Esophagus muscularis mucosa (tissue), 4 donors: ENCODE results near the gene ECM2.

Experiments
- CTCF ChIP-seq, 3 experiments: fragments of 200-600 bp in 2 of 3; fragments of 450-650 bp in 1 of 3; sonication (generic) in 2 of 3; IDR thresholded peaks; one replicate each; pipeline ENCODE4 v1.5.1; 2017 to 2019; ENCODE audit warnings: antibody characterized with exemption in 3 of 3, mild to moderate bottlenecking in 2 of 3, moderate library complexity in 1 of 3
- EP300 ChIP-seq: sonication (generic); formaldehyde crosslinking; IDR thresholded peaks from one replicate; pipeline ENCODE4 v1.6.1; 2017; ENCODE audit warnings: antibody characterized with exemption
- POLR2A ChIP-seq: fragments of 450-650 bp; IDR thresholded peaks from one replicate; pipeline ENCODE4 v1.6.1; 2017; ENCODE audit warnings: antibody characterized with exemption, moderate library complexity, mild to moderate bottlenecking, low read depth
- POLR2AphosphoS5 ChIP-seq, 2 donors: sonication (generic); formaldehyde crosslinking; IDR thresholded peaks; one replicate each; pipeline ENCODE4 v1.6.1; 2017; ENCODE audit warnings: antibody characterized with exemption in 2 of 2

- TF ChIP-seq CTCF (IDR thresholded peaks at IDR 0.05) = no peak
- TF ChIP-seq POLR2A = no peak
- no peak for TF ChIP-seq POLR2AphosphoS5 (IDR thresholded peaks at IDR 0.05)
- no peak for TF ChIP-seq EP300
Measured at GRCh38 chr9:92543972-92544371, 8.2 kb upstream of the ECM2 start.
